Fibroblast of villous mesenchyme (primary cell): ENCODE data around the gene SUGP1. TPM values are rescaled to one million over a fixed set of nuclear protein-coding genes. Genes with fewer than 3 reads are reported as not detected.
"Not testable (repeated sequence)": the region's sequence is repeated elsewhere in the genome, so short reads cannot be mapped to it uniquely, and the experiment has no call there.

Experiments used
- DNase-seq: peaks from one replicate; pipeline ENCODE4 v3.0.0-alpha.2; 2010; ENCODE audit warnings: low read depth
- H3K4me3 ChIP-seq: 2 replicates; pipeline ENCODE4 v1.5.1; 2011; ENCODE audit warnings: low read depth, mild to moderate bottlenecking, low read length
- total RNA-seq: library from RNA; depleted of rRNA; stranded (reverse); fragments of >200 nt; gene quantifications from 2 replicates; pipeline ENCODE4 v1.2.3, GENCODE V29; 2012
- TF ChIP-seq, protein P1 (sequence below): IDR thresholded peaks from 2 replicates; pipeline ENCODE4 v1.5.1; 2012; ENCODE audit warnings: low read depth, mild to moderate bottlenecking, low read length; ENCODE audit not compliant: insufficient read depth

SUGP1 gene
- total RNA-seq, 1 donor = 22.5 TPM

DNA sequence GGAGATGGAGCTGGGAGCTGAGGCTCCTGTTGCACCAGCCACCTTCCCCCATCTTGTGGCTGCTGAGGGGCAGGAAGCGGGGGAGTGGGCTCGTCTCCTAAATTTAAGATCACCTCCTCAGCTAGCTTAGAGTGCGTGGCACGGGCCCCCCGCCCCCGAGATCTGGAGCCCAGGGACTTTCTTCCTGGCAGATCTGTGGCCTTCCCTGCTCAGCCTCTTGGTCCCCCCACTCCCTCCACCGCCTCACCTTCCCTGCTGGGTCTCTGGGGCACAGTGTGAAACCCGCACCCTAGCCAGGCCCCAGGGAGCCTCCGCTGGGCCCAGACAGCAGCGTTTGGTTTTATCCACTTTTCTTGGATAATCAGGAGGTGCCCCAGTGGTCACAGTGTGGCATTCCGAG is 36.2 kb upstream of the SUGP1 start:
- H3K4me3 ChIP-seq = no peak overlapping the region
- no peak for DNase-seq
- TF ChIP-seq, protein P1, sequence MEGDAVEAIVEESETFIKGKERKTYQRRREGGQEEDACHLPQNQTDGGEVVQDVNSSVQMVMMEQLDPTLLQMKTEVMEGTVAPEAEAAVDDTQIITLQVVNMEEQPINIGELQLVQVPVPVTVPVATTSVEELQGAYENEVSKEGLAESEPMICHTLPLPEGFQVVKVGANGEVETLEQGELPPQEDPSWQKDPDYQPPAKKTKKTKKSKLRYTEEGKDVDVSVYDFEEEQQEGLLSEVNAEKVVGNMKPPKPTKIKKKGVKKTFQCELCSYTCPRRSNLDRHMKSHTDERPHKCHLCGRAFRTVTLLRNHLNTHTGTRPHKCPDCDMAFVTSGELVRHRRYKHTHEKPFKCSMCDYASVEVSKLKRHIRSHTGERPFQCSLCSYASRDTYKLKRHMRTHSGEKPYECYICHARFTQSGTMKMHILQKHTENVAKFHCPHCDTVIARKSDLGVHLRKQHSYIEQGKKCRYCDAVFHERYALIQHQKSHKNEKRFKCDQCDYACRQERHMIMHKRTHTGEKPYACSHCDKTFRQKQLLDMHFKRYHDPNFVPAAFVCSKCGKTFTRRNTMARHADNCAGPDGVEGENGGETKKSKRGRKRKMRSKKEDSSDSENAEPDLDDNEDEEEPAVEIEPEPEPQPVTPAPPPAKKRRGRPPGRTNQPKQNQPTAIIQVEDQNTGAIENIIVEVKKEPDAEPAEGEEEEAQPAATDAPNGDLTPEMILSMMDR = no peak

DNA sequence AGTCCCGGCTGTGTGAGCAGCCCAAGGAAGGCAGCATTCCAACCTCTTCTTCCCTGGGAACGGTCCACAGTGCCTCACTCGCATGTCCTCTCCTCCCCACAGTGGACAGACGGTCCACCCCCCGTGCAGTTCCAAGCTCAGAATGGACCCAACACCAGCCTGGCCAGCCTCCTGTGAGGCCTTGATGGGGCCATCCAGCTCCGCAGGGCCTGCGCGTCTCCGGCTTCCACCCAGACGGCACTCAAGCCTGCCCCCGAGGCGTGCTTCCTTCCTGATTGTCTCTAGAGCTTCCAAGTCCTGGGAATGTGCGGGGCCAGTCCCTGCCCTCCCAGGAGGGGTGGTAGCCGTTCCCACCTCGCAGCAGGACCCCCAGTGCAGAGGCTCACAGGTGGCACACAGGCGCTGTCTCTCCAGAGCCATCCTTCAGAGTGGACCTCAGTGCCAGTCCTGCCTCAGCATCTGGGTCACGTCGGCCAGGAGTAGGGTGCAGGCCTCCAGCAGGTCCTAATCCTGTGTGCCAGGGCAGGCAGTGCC is 35.4 kb upstream of the SUGP1 start:
- no peak overlapping the region for H3K4me3 ChIP-seq
- TF ChIP-seq, protein P1 = no peak
- DNase-seq = no peak

DNA sequence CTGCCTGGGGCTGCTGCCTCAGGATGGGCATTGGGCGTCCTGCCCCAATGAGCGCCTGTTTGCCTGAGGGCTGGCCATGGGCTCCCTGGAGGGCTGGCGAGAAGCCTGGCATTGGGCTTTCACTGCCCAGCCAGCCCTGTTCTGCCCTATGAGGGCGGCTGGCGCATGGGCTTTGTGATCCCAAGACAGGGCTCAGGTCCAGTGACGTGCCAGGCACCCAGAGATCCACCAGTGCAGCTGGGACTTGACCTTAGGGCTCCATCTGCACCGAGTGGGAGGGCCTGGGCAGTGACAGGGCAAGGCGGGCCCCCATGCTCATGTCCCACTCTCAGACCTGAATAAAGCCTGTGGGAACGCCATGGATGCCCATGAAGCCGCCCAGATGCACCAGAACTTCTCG is 34.6 kb upstream of the SUGP1 start:
- TF ChIP-seq, protein P1 = no peak
- DNase-seq = no peak
- no peak overlapping the region for H3K4me3 ChIP-seq

DNA sequence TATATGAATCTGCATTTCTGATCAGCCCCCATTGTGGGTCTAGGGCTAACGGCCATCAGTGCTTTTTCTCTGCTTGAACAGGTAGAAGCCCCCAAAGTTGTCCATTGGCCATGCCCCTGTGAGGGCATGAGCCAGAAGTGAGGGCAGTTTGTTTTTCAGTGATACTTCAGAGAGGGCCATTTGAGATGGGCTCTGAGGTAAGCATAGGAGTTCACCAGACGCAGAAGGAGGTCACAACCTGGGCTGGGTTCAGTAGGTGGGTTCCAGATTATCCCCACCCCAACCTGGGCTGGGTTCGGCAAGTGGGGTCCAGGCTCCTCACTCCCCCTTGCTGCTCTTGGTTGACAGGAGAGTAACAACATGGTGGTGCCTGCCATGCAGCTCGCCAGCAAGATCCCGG is 33.7 kb upstream of the SUGP1 start:
- H3K4me3 ChIP-seq = no peak overlapping the region
- DNase-seq = no peak
- TF ChIP-seq, protein P1 = no peak

DNA sequence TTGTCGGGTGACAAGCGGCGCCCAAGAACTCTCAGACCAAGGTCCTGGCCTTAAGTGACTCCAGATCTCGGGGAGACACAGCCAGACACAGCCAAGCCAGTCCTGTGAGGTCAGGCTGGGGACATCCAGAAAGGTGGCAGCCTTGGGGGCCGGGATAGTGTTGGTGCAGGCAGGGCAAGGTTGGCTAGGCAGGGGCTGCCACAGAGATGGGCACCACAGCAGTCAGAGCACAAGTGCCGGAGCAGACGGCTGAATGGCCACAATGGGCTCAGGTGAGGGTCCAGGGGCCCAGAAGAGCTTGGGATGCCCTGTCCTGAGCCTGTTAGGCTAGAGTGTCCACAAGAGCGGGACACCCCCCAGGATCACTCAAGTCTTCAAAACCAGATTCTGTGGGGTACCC is 32.5 kb upstream of the SUGP1 start:
- no peak overlapping the region for H3K4me3 ChIP-seq
- DNase-seq = no peak
- TF ChIP-seq, protein P1 = no peak

DNA sequence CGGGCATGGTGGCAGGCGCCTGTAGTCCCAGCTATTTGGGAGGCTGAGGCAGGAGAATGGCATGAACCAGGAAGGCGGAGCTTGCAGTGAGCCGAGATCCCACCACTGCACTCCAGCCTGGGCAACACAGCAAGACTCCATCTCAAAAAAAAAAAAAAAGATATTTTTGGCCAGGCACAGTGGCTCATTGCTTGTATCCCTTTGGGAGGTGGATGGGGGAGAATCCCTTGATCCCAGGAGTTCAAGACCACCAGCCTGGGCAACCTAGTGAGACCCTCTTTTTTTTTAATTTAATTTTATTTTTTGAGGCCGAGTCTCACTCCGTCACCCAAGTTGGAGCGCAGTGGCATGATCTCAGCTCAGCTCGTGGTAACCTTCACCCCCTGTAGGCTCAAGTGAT is 30.4 kb upstream of the SUGP1 start:
- H3K4me3 ChIP-seq, DNase-seq: not testable (repeated sequence)

DNA sequence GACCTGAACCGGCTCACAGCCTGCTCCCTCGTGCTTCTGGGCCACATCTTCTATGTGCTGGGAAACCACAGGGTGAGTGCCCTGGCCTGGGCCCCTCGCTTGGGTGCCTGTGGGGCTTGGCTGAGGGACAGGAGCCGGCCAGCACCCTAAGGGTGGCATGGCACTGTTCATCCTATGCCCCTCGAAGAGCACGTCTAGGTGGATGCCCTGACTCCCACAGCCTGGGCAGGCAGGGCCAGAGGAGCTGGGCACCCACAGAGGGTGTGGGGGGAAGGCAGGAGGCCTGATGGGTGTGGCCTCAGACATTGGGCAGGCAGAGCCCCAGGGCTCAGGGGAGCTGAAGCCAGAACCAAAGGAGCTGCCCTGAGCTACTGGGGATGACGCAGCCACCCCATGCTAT is 29.1 kb upstream of the SUGP1 start:
- H3K4me3 ChIP-seq = no peak overlapping the region
- DNase-seq = no peak
- TF ChIP-seq, protein P1 = no peak
